ENCODE results near the gene ITPRIP. TPM values are rescaled to one million over a fixed set of nuclear protein-coding genes. Genes with fewer than 3 reads are reported as not detected.

The ITPRIP gene
- total and polyA plus RNA-seq, 8 donors = 16.6 to 29.2 (median 17.9) TPM

- intact Hi-C loops (cut with DNase I) = loop anchor here in 1 of 2 donors (5.0 kb wide), 1 partner anchor 56 kb away; no protein-coding TSS in a partner anchor
- DNase-seq (peak; percentile 85 to 98 (median 95)), ATAC-seq (peak; percentile 86)
- Histone ChIP-seq H3K9me3 (no peaks in the 10 kb centered on the region), H3K36me3 (no peaks in the 10 kb centered on the region), H3K27me3 (no peaks in the 10 kb centered on the region), H3K4me3 (peak within 1 kb of the TSS; percentile 27 to 47), H3K4me1 (peaks cover 15 to 66% of the 10 kb centered on the region in 2 donors), H3K27ac (peak within 1 kb of the TSS in 1 of 2 donors; percentile 96)
- TF ChIP-seq CTCF (IDR thresholded peaks at IDR 0.05) = peak; percentile 52 to 76
Observed at GRCh38 chr10:104353325-104354048, 15.2 kb upstream of the ITPRIP start, which contains the start of gene CFAP58. Gene CFAP58, plus strand, starts transcription at chr10:104353833. Its CDS starts 65 bp downstream, at chr10:104353898.

- Histone ChIP-seq H3K4me3 (peak overlapping the region in 1 of 2 donors; percentile 47), H3K9me3 (no peaks in the 10 kb centered on the region), H3K36me3 (no peaks in the 10 kb centered on the region), H3K27me3 (no peaks in the 10 kb centered on the region), H3K4me1 (peaks cover 15 to 78% of the 10 kb centered on the region in 2 donors), H3K27ac (peak overlapping the region; percentile 45 to 96)
- intact Hi-C loops (cut with DNase I) = loop anchor here in 1 of 2 donors (5.0 kb wide), 1 partner anchor 55 kb away; no protein-coding TSS in a partner anchor
- TF ChIP-seq CTCF (IDR thresholded peaks at IDR 0.05) = no peak
- ATAC-seq = peak; percentile 20
- no peak for DNase-seq
Observed at GRCh38 chr10:104351919-104352318, 13.7 kb upstream of the ITPRIP start.

- H3K9me3 ChIP-seq = no peaks in the 10 kb centered on the region
- no peak overlapping the region for H3K4me3 ChIP-seq
- no peaks in the 10 kb centered on the region for H3K27me3 ChIP-seq
- peak overlapping the region; percentile 45 to 96 for H3K27ac ChIP-seq
- no peak for TF ChIP-seq CTCF (IDR thresholded peaks at IDR 0.05)
- intact Hi-C loops (cut with DNase I) = loop anchor here in 1 of 2 donors (5.0 kb wide), 1 partner anchor 54 kb away; no protein-coding TSS in a partner anchor
- H3K36me3 ChIP-seq = no peaks in the 10 kb centered on the region
- H3K4me1 ChIP-seq = peaks cover 15 to 82% of the 10 kb centered on the region in 2 donors
- no peak for ATAC-seq
- no peak for DNase-seq
Observed at GRCh38 chr10:104351061-104351702, 12.9 kb upstream of the ITPRIP start.

GRCh38 chr10:104350127-104350635, 11.9 kb upstream of the ITPRIP start:
- H3K9me3 ChIP-seq = no peaks in the 10 kb centered on the region
- TF ChIP-seq CTCF (IDR thresholded peaks at IDR 0.05) = peak; percentile 57 to 66
- ATAC-seq (peak; percentile 74), DNase-seq (peak in 2 of 4 donors; percentile 61 to 75)
- H3K27ac ChIP-seq = peak overlapping the region; percentile 56 to 96
- H3K27me3 ChIP-seq = no peaks in the 10 kb centered on the region
- peaks cover 15 to 85% of the 10 kb centered on the region in 2 donors for H3K4me1 ChIP-seq
- intact Hi-C loops (cut with DNase I) = loop anchor here in 1 of 2 donors (5.0 kb wide), 1 partner anchor 53 kb away; no protein-coding TSS in a partner anchor
- no peak overlapping the region for H3K4me3 ChIP-seq
- H3K36me3 ChIP-seq = no peaks in the 10 kb centered on the region

Measured in left lung (tissue), 10 donors.